GM19043 (cell line): ENCODE data around the gene HNRNPAB.
"Not testable (repeated sequence)": the region's sequence is repeated elsewhere in the genome, so short reads cannot be mapped to it uniquely, and the experiment has no call there.

Experiments
- ATAC-seq: cut with Tn5 transposase; IDR thresholded peaks from one replicate; pipeline ENCODE4 v1.9.1; 2021; ENCODE audit warnings: low read depth; ENCODE audit not compliant: unreplicated experiment

HNRNPAB gene

GRCh38 chr5:178228609-178229008 lies 24.3 kb downstream of the HNRNPAB start:
- ATAC-seq, result no peak

- not testable (repeated sequence) for ATAC-seq
Observed at GRCh38 chr5:178229111-178229510, 24.8 kb downstream of the HNRNPAB start.

- ATAC-seq, result no peak
Observed at GRCh38 chr5:178229861-178230260, 25.5 kb downstream of the HNRNPAB start.

GRCh38 chr5:178230879-178231538 lies 26.7 kb downstream of the HNRNPAB start:
- ATAC-seq, result no peak

GRCh38 chr5:178231539-178232123 lies 27.3 kb downstream of the HNRNPAB start:
- no peak for ATAC-seq

- ATAC-seq, result peak; percentile 64
Observed at GRCh38 chr5:178232124-178232919, 28.0 kb downstream of the HNRNPAB start, which contains the start of gene PHYKPL. Gene PHYKPL (minus strand): TSS chr5:178232802. CDS start chr5:178232550, 252 bp downstream.

GRCh38 chr5:178232920-178233429 lies 28.6 kb downstream of the HNRNPAB start:
- ATAC-seq, result no peak

GRCh38 chr5:178234121-178234749 lies 29.9 kb downstream of the HNRNPAB start:
- ATAC-seq, result no peak

- peak; percentile 30 for ATAC-seq
Observed at GRCh38 chr5:178234750-178235587, 30.6 kb downstream of the HNRNPAB start.

GRCh38 chr5:178235588-178235974 lies 31.2 kb downstream of the HNRNPAB start:
- no peak for ATAC-seq

GRCh38 chr5:178236126-178236525 lies 31.8 kb downstream of the HNRNPAB start:
- no peak for ATAC-seq

- no peak for ATAC-seq
Observed at GRCh38 chr5:178236679-178237078, 32.3 kb downstream of the HNRNPAB start.

GRCh38 chr5:178237431-178238312 lies 33.3 kb downstream of the HNRNPAB start:
- no peak for ATAC-seq

GRCh38 chr5:178238313-178238635 lies 33.9 kb downstream of the HNRNPAB start:
- ATAC-seq, result no peak

GRCh38 chr5:178238711-178239592 lies 34.6 kb downstream of the HNRNPAB start:
- no peak for ATAC-seq

- ATAC-seq, result not testable (repeated sequence)
Observed at GRCh38 chr5:178239626-178240301, 35.4 kb downstream of the HNRNPAB start.

- ATAC-seq, result no peak
Observed at GRCh38 chr5:178240341-178240741, 36.0 kb downstream of the HNRNPAB start.

- ATAC-seq, result no peak
Observed at GRCh38 chr5:178240766-178241165, 36.4 kb downstream of the HNRNPAB start.
